HepG2 (cell line): ENCODE results near the gene MBOAT7. TPM values are rescaled to one million over a fixed set of nuclear protein-coding genes. Genes with fewer than 3 reads are reported as not detected.

ENCODE experiments used
- ARID5B ChIP-seq: IDR thresholded peaks from 2 replicates; pipeline ENCODE4 v1.4.0; 2020; ENCODE audit warnings: mild to moderate bottlenecking, missing genetic modification reagents
- EZH2 ChIP-seq: conservative IDR thresholded peaks from 2 replicates; pipeline ENCODE4 v1.6.1; 2012; ENCODE audit warnings: mild to moderate bottlenecking, low read depth, low read length, moderate library complexity
- FOSL1 ChIP-seq: sonication (generic); formaldehyde crosslinking; IDR thresholded peaks from 2 replicates; pipeline ENCODE4 v1.9.0; 2021; ENCODE audit warnings: missing genetic modification reagents, borderline replicate concordance
- FOXP1 ChIP-seq, 2 experiments: fragments of 450-650 bp in 1 of 2; IDR thresholded peaks; 2 replicates each; pipeline ENCODE4 v1.6.1; 2017 to 2018; ENCODE audit warnings: antibody characterized with exemption in 1 of 2
- FUBP1 ChIP-seq: sonication (generic); formaldehyde crosslinking; IDR thresholded peaks from 2 replicates; pipeline ENCODE4 v1.5.1; 2020; ENCODE audit warnings: missing genetic modification reagents, mild to moderate bottlenecking, borderline replicate concordance
- GMEB2 ChIP-seq: IDR thresholded peaks from 2 replicates; pipeline ENCODE4 v1.6.1; 2016; ENCODE audit warnings: missing biosample characterization, missing genetic modification reagents, low read depth
- JUN ChIP-seq: sonication (generic); formaldehyde crosslinking; IDR thresholded peaks from 2 replicates; pipeline ENCODE4 v1.4.0; 2020; ENCODE audit warnings: mild to moderate bottlenecking, missing genetic modification reagents
- KDM6A ChIP-seq: IDR thresholded peaks from 2 replicates; pipeline ENCODE4 v1.6.1; 2016; ENCODE audit warnings: low read depth
- MNT ChIP-seq: fragments of 450-650 bp; IDR thresholded peaks from 2 replicates; pipeline ENCODE4 v1.6.1; 2016
- REPIN1 ChIP-seq: sonication (generic); formaldehyde crosslinking; IDR thresholded peaks from 2 replicates; pipeline ENCODE4 v1.8.0; 2022; ENCODE audit warnings: missing genetic modification reagents, low read depth, mild to moderate bottlenecking, borderline replicate concordance
- SRSF9 ChIP-seq: fragments of 200-400 bp; formaldehyde crosslinking; IDR thresholded peaks from 2 replicates; pipeline ENCODE4 v1.6.1; 2018; ENCODE audit warnings: borderline replicate concordance, mild to moderate bottlenecking, low read depth, low read length; ENCODE audit not compliant: insufficient read depth, poor library complexity, severe bottlenecking
- SSRP1 ChIP-seq: IDR thresholded peaks from 2 replicates; pipeline ENCODE4 v1.6.1; 2016; ENCODE audit warnings: control low read depth
- THAP7 ChIP-seq: sonication (generic); formaldehyde crosslinking; IDR thresholded peaks from 2 replicates; pipeline ENCODE4 v1.8.1; 2023; ENCODE audit warnings: mild to moderate bottlenecking, missing genetic modification reagents
- ZFP36L2 ChIP-seq: sonication (generic); formaldehyde crosslinking; IDR thresholded peaks from 2 replicates; pipeline ENCODE4 v1.4.0; 2020; ENCODE audit warnings: missing genetic modification reagents
- ZFP91 ChIP-seq: sonication (generic); formaldehyde crosslinking; IDR thresholded peaks from 2 replicates; pipeline ENCODE4 v1.9.0; 2022; ENCODE audit warnings: missing genetic modification reagents, mild to moderate bottlenecking, borderline replicate concordance
- ZNF230 ChIP-seq: sonication (generic); formaldehyde crosslinking; IDR thresholded peaks from 2 replicates; pipeline ENCODE4 v1.4.0; 2020; ENCODE audit warnings: mild to moderate bottlenecking, missing genetic modification reagents
- ZNF816 ChIP-seq: sonication (generic); formaldehyde crosslinking; IDR thresholded peaks from 2 replicates; pipeline ENCODE4 v1.8.0; 2022; ENCODE audit warnings: missing genetic modification reagents, mild to moderate bottlenecking, borderline replicate concordance
- polyA plus RNA-seq, 8 experiments: library from polyadenylated mRNA; depleted of rRNA in 3 of 8; stranded (reverse) in 7 of 8; unstranded in 1 of 8; fragments of >200 nt; fragmentation: Illumina TruSeq in 4 of 8; extraction: Trizol in 4 of 8; gene quantifications; 2 replicates each; pipeline versions ENCODE4 v1.2.1 to v1.2.3, GENCODE V29; 2011 to 2016; ENCODE audit warnings: low read depth in 4 of 8, missing spikeins in 1 of 8, mixed read lengths in 1 of 8; ENCODE audit not compliant: insufficient read depth in 1 of 8
- total RNA-seq, 5 experiments: library from RNA; depleted of rRNA; stranded (reverse); fragments of >200 nt; fragmentation: Illumina TruSeq; extraction: Trizol; gene quantifications; 2 replicates each; pipeline ENCODE4 v1.2.3, GENCODE V29; 2016; ENCODE audit warnings: low read depth in 1 of 5

The MBOAT7 gene
- total and polyA plus RNA-seq, 2 of the 13 experiments (the other 11 are each of a cell fraction or from before 2014, with no cell fraction given) = 22.2 to 25.5 TPM

GRCh38 chr19:54136086-54136863 is 53.1 kb downstream of the MBOAT7 start (continued):
- TF ChIP-seq GMEB2 (CRISPR knock-in tag) = no peak
- TF ChIP-seq JUN (CRISPR knock-in tag) = no peak
- TF ChIP-seq THAP7 (CRISPR knock-in tag) = no peak
- no peak for TF ChIP-seq ARID5B
- TF ChIP-seq FOXP1 (IDR thresholded peaks at IDR 0.05) = no peak
- TF ChIP-seq FOXP1 (CRISPR knock-in tag; IDR thresholded peaks at IDR 0.05) = no peak
- no peak for TF ChIP-seq REPIN1 (CRISPR knock-in tag)
- TF ChIP-seq FUBP1 (CRISPR knock-in tag) = no peak
- TF ChIP-seq EZH2 = no peak
- TF ChIP-seq ZNF230 = no peak; the same call in 1 of the 2 replicates
- TF ChIP-seq ZFP91 (CRISPR knock-in tag) = peak; percentile 13; the same call in 1 of the 2 replicates
- no peak for TF ChIP-seq SSRP1 (CRISPR knock-in tag)
- no peak for TF ChIP-seq SRSF9
- TF ChIP-seq KDM6A (CRISPR knock-in tag) = no peak
- no peak for TF ChIP-seq ZFP36L2
- TF ChIP-seq MNT = no peak
- no peak for TF ChIP-seq ZNF816
- no peak for TF ChIP-seq FOSL1 (CRISPR knock-in tag)
